HG03342 (cell line): Measurements from ENCODE around the gene DNMT3B.

Source experiments
- ATAC-seq: cut with Tn5 transposase; IDR thresholded peaks from one replicate; pipeline ENCODE4 v1.9.1; 2021; ENCODE audit warnings: mild to moderate bottlenecking, moderate library complexity; ENCODE audit not compliant: unreplicated experiment

DNMT3B gene

DNA sequence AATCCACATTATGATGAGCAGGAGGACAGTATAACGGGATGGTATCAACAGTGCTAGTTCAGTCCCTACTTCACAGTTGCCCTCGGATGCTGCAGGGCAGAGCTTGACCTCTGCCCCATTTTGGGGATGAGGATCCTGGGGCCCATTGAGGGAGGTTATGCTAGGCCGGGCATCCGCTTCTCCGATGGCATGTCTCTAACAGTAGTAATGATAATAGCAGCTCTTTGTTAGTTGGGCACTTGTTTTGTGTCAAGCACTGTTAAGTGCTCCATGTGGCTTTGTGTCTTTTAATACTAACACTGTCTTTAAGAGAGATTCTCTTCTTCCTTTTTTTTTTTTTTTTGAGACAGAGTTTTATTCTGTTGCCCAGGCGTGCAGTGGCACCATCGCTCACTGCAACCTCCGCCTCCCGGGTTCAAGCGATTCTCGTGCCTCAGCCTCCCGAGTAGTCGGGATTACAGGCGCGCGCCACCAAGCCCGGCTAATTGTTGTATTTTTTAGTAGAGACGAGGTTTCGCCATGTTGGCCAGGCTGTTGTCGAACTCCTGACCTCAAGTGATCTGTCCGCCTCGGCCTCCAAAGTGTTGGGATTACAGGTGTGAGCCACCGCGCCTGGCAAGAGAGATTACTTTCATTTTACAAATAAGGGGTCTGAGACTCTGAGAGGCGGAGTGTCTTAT is 58.7 kb downstream of the DNMT3B start:
- no peak for ATAC-seq

DNA sequence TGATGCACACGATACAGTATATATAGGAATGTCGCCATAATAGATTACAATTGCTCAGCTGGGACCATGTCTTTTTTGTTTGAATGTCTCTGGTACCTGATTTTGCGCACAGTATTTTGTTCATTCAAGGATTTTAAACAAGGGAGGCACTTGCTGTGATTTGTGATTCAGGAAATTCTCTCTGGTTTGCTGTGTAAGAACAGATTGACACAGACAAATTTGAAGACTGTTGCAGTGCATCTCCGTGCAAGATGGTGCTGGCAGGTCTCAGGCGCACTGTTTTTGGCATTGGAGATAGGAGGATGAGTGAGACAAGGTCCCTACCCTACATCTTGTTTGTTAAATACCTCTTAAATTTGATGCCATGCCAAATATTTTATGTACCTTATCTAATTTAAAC is 60.0 kb downstream of the DNMT3B start:
- ATAC-seq, result no peak

DNA sequence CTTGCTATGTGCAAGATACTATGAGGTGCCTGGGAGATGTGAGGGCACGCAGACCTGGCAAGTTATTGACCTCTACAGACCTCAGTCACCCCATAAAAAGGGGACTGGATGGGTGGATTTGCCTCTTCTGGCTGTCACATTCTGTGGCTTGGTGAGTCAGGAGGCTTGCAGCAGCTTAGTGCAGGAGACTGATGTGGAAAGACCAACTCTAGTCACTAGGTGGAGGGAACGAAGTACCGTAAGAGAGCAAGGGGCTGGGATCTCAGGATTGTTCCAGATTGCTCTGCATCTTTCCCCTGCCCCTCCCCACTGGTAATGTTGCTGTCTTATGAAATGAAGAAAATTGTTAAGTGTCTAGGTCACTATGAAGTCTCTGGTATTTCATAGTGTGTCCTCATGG is 60.9 kb downstream of the DNMT3B start:
- ATAC-seq, result no peak

DNA sequence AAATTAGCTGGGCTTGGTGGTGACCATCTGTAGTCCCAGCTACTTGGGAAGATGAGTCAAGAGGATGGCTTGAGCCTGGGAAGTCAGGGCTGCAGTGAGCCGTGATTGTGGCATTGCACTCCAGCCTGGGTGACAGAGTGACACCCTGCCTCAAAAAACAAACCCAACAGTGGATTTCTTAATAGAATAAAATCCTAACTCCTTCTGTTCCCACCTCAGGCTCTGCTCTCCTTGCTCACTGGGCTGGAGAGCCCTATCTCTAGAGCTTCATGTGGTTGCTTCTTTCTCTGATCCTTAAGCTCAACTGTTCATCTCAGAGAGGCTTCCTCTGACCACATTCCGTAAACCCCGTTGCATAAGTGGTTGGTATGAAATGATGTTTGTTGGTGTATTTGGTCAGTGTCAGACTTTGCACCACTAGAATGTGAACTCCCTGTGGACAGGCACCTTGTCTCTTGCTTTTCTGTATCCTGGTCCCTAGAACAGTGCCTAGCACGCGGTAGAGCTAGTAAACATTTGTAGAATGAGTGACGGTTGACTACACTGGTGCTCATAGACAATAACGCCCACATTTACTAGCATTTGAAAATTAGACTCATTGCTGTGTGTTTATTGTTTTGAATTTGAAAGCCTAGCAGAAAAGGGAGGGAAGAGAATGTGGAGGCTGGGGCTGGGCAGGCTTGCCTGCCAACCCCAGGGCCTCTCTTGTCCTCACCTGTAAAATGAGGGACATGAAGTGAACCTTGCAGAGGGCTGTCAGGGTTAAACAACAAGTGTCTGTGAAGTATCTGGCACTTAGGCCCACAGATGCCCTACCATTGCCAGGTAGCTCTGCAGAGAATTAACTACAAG is 61.8 kb downstream of the DNMT3B start:
- no peak for ATAC-seq

DNA sequence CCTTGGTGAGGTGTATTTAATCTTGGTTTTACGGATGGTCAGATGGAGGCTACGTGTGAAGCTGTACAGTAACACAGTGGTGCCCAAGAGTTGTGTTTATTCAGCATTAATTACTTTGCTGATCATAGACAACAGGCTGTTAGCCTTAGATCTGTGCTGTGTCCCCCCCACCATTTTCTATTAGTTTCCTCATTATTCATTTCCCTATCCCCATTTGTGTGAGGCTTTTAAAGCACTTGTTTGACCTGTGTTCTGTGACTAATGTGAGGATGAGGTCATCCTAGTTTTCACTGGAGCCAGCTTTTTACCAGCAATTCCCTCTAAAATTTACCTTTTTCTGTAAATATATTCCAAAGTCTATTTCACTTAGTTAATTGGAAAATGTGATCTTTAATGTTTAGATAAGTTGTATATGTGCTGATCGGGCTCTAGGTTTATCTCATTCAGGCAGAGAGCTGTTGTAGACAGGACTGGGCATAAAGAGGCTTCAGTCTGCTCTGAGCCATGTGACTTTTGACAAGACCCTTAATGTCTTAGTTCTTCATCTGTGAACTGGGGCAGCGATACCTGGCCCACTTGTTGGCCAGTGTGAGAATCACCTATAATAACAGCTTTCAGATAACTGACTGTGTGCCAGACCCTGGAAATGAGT is 66.0 kb downstream of the DNMT3B start:
- ATAC-seq, result no peak

DNA sequence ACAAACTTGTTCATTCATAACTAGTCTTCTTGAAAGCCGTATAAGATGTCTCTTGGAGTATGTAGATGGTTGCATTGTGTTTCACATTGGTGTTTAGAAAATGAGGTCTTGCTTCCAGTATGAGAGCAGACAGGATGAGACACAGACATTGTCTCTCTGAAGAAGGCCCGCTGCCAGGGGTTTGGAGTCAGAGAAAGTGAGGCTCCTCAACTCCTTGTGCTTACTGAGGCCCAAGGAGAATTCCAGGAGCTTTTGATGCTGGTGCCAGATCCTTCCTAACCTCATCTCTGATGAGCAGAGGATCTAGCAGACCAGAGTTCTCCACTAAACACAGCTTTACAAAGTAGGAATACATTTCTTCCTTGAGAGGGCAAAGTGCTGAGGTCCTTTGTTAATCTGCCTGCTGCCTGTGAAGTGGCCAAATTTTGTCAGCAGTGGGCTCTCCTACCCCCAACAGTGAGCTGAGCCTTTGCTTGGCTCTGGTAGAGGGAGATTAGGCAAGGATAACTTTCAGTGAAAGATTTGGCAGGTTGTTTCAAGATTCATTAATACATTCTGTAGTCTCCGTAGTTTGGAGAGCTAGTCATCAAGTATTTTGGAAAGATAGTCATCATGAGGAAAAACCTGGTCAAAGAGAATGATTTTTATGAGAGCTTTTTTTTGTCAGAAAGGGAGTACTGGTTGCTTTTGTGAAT is 67.3 kb downstream of the DNMT3B start:
- ATAC-seq, result no peak

DNA sequence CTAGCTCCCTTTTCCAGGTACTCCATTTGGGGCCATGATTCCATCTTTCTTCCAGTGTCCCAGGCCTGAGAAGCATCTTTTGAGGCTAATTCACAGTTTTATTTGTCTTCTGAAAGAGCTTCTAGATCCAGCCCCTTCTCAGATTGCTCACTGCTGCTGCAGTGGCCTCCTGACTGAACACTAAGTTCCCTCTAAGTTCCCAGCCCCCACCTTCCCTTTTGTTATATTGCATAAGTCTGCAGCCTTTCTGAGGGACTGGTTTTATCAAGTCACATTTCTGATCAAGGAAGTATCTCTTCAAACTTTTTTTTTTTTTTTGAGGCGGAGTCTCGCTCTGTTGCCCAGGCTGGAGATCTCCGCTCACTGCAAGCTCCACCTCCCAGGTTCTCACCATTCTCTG is 68.3 kb downstream of the DNMT3B start:
- no peak for ATAC-seq

DNA sequence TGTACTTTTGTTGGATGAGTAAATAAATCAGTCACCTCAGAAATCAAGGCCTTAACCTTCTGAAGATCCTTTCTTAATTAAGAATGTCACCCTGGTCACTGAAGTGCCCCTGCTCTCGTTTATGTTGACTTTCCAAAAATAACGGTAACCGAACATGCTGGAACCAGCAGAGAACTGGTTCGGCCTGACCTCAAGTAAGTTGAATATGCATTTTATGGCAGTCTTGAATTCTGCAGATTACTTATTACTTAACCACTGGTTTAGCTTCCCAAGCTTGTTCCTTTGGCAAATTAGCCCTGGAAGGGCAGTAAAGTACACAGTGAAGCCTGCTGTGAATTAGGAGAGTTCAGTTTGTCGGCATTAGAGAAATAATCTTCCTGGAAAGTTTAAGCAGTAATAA is 69.8 kb downstream of the DNMT3B start:
- ATAC-seq, result no peak

- no peak for ATAC-seq
These were observed 70.5 kb downstream of the DNMT3B start for GRCh38 chr20:32832664-32833063.

DNA sequence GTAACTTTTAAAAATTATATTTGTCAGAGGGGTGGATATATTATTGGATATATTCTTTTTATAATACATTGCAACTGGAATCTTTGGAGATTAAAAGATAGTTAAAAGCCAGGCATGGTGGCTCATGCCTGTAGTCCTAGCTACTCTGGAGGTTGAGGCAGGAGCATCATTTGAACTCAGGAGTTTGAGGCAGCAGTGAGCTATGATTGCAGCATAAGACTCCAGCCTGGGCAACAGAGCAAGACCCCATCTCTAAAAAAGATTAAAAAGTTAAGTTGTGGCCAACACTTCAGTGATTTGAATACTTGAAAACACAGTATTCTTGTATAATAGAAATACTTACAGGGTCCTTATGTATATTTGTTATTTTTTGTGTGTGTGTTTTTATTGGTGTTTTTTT is 72.8 kb downstream of the DNMT3B start:
- no peak for ATAC-seq

DNA sequence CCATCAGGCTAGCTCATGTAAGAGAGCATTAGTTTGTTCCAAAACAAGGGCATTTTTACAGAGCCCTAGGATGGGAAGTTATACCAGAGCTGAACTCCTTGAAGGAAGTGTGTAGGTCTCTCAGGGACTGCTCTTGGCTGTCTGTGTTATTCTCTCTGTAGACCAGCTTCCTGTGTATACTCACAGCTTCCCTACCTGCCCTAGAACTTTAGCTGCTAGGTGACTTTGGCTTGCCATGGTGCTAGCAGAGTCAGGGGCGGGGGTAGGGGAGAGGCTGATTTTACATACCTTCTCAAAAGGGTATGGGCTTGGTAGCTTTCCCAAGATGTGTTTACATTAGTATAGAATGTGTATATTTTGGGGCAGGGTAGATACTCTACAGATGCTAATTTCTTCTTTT is 75.0 kb downstream of the DNMT3B start:
- no peak for ATAC-seq

GRCh38 chr20:32839227-32839981 is 77.2 kb downstream of the DNMT3B start:
- no peak for ATAC-seq

DNA sequence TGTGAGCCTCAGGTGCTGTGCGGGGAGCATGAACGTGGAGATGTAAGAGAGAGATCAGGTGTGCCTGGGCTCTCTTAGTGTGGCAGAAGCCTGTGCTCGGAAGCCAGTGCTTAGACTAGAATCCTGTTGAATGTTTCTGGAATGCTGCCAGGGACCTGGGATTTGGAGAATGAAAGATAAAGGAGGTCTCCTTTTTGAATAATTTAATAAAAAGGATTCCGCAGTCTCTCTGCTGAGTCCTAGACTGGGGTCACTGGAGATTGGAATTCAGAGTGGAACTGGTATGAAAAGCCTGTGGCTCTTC is 77.7 kb downstream of the DNMT3B start:
- no peak for ATAC-seq

DNA sequence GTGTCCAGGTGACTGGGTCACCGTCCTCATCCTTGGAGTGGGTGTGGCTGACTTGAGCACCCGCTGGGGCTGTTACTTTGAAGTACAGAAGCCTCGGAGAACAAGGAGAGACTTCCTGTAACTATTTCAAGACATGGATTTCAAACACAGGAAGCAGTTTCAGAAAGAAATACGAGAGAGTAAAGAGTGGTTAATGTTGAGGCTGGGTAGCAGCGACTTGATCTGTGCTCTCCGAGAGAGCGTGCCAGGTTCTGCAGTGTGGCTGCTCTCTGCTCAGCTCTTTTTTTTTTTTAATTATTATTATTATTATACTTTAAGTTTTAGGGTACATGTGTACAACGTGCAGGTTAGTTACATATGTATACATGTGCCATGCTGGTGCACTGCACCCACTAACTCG is 79.0 kb downstream of the DNMT3B start:
- ATAC-seq, result no peak

DNA sequence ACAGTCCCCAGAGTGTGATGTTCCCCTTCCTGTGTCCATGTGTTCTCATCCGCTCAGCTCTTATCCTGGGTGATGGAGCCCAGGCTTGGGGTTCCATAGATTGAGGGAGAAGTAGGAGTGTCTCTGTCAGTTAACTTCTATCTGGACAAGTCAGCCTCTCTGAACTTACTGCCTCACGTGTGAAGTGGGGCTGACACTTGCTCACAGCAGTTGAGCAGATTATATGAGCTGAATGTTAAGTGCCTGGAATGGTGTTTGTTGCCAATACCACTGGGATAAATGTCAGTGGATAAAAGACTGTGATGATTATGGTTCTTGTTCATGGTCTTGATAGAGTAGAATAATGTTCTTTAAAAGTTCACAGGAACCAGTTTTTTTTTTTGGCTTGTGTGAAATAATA is 79.4 kb downstream of the DNMT3B start:
- ATAC-seq, result no peak

DNA sequence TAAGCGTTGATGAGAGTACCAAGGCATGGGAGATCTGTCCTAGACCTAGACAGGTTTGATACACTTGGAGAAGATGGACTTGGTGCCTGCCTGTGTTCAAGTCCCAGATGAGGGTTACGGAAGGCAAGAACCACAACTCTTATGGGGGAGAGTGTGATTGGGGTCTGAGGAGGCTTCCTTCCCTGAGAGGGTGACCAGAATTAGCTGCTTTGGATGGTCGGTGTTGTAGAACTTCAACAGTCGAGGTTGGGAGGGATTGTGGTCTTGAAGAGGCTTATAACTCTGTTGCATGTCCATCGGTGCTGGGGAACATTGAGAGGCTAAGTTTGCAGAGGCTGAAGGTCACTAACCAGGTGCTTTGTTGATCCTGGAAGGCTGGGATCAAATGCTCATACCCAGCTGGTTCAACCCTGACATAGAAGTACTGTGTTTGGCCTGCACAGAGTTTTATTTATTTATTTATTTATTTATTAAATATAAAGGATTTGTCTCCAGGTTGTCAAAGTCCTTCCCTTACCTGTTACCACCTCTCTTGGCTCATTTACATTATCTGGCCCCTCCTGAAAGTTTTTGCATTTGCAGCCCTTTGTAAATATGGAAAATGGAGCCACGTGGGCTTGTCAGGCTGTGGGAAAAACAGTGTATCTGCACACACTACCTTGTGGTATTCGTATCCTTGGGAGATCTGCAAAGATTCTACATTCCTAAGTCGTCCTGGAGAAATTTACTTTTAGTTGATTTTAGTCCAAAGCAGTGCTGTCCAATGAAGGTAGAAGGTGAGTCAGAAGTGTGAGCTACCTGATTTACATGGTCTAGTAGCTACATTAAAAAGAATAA is 80.7 kb downstream of the DNMT3B start:
- ATAC-seq, result no peak

- ATAC-seq, result no peak
These were observed 83.6 kb downstream of the DNMT3B start for GRCh38 chr20:32845786-32846185.

DNA sequence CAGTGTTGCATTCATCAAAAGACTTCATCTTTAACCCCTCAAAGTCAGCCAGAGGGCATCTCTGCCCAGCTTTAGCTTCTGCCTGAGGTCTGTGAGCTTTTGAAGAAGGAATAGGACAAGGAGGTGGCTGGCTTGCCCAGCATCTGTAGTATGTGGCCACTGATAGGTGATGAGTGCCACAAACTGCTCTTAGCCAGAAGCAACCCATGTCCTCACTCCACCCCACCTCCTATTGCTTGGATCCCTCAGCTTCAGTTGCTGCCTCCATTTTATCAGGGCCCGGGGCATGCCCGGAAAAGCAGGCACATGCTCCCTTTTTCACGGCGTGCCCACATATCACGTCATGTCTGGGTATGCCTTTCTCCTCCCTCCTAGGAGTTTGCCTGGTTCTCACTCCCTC is 84.7 kb downstream of the DNMT3B start:
- no peak for ATAC-seq

- no peak for ATAC-seq
These were observed 85.8 kb downstream of the DNMT3B start for GRCh38 chr20:32847964-32848363.

GRCh38 chr20:32848846-32849245 is 86.7 kb downstream of the DNMT3B start:
- no peak for ATAC-seq
